ENCODE results near the gene ARHGAP24. TPM values are rescaled to one million over a fixed set of nuclear protein-coding genes. Genes with fewer than 3 reads are reported as not detected.

The ARHGAP24 gene
- total RNA-seq, 1 donor from 2014 or later: not detected

- no peaks in the 10 kb centered on the region for H3K9me3 Mint-ChIP-seq
- H3K4me1 Mint-ChIP-seq (ENCODE audit: low read depth): no peaks in the 10 kb centered on the region
- no peaks in the 10 kb centered on the region for H3K27me3 Mint-ChIP-seq (ENCODE audit: insufficient read depth)
- intact Hi-C loops (cut with micrococcal nuclease): no loop called here
- no peak for DNase-seq (ENCODE audit: low spot score)
- no peak overlapping the region for H3K4me3 Mint-ChIP-seq
- H3K27ac Mint-ChIP-seq: no peak overlapping the region
- H3K36me3 Mint-ChIP-seq (ENCODE audit: low read depth): no peaks in the 10 kb centered on the region
Observed at GRCh38 chr4:85457752-85458467, 17.0 kb upstream of the ARHGAP24 start.

GRCh38 chr4:85459736-85460135, 15.2 kb upstream of the ARHGAP24 start:
- intact Hi-C loops (cut with micrococcal nuclease): no loop called here
- Mint-ChIP-seq H3K27ac (no peak overlapping the region), H3K36me3 (ENCODE audit: low read depth) (no peaks in the 10 kb centered on the region), H3K4me1 (ENCODE audit: low read depth) (no peaks in the 10 kb centered on the region), H3K27me3 (ENCODE audit: insufficient read depth) (no peaks in the 10 kb centered on the region), H3K4me3 (no peak overlapping the region), H3K9me3 (no peaks in the 10 kb centered on the region)
- no peak for DNase-seq (ENCODE audit: low spot score)

- H3K4me1 Mint-ChIP-seq (ENCODE audit: low read depth): peaks cover 5% of the 10 kb centered on the region
- H3K9me3 Mint-ChIP-seq: no peaks in the 10 kb centered on the region
- peaks cover 15% of the 10 kb centered on the region for H3K27me3 Mint-ChIP-seq (ENCODE audit: insufficient read depth)
- no peak overlapping the region for H3K27ac Mint-ChIP-seq
- H3K36me3 Mint-ChIP-seq (ENCODE audit: low read depth): no peaks in the 10 kb centered on the region
- no peak overlapping the region for H3K4me3 Mint-ChIP-seq
- intact Hi-C loops (cut with micrococcal nuclease): no loop called here
- DNase-seq (ENCODE audit: low spot score): no peak
Observed at GRCh38 chr4:85474356-85474755, 594 bp upstream of the ARHGAP24 start.

GRCh38 chr4:85475631-85476233, 782 bp downstream of the ARHGAP24 start:
- H3K4me1 Mint-ChIP-seq (ENCODE audit: low read depth): peaks cover 5% of the 10 kb centered on the region

GRCh38 chr4:85476381-85476780, 1.4 kb downstream of the ARHGAP24 start:
- peaks cover 15% of the 10 kb centered on the region for H3K27me3 Mint-ChIP-seq (ENCODE audit: insufficient read depth)
- H3K27ac Mint-ChIP-seq: no peak overlapping the region
- DNase-seq (ENCODE audit: low spot score): no peak
- intact Hi-C loops (cut with micrococcal nuclease): no loop called here
- H3K4me3 Mint-ChIP-seq: no peak overlapping the region
- H3K36me3 Mint-ChIP-seq (ENCODE audit: low read depth): no peaks in the 10 kb centered on the region
- no peaks in the 10 kb centered on the region for H3K9me3 Mint-ChIP-seq
- H3K4me1 Mint-ChIP-seq (ENCODE audit: low read depth): peaks cover 5% of the 10 kb centered on the region

More at GRCh38 chr4:85475631-85476233, 782 bp downstream of the ARHGAP24 start:
- Mint-ChIP-seq H3K27me3 (ENCODE audit: insufficient read depth) (peaks cover 15% of the 10 kb centered on the region), H3K4me3 (no peak overlapping the region), H3K9me3 (no peaks in the 10 kb centered on the region), H3K36me3 (ENCODE audit: low read depth) (no peaks in the 10 kb centered on the region), H3K27ac (no peak overlapping the region)
- intact Hi-C loops (cut with micrococcal nuclease): no loop called here
- DNase-seq (ENCODE audit: low spot score): no peak

- Mint-ChIP-seq H3K27ac (no peak overlapping the region), H3K27me3 (ENCODE audit: insufficient read depth) (peaks cover 13% of the 10 kb centered on the region), H3K36me3 (ENCODE audit: low read depth) (no peaks in the 10 kb centered on the region), H3K4me3 (no peak overlapping the region), H3K9me3 (no peaks in the 10 kb centered on the region), H3K4me1 (ENCODE audit: low read depth) (peaks cover 5% of the 10 kb centered on the region)
- intact Hi-C loops (cut with micrococcal nuclease): no loop called here
- DNase-seq (ENCODE audit: low spot score): no peak
Observed at GRCh38 chr4:85477534-85477933, 2.6 kb downstream of the ARHGAP24 start.

GRCh38 chr4:85478576-85478975, 3.6 kb downstream of the ARHGAP24 start:
- H3K36me3 Mint-ChIP-seq (ENCODE audit: low read depth): no peaks in the 10 kb centered on the region
- no peak overlapping the region for H3K27ac Mint-ChIP-seq
- no peak for DNase-seq (ENCODE audit: low spot score)
- no peak overlapping the region for H3K4me3 Mint-ChIP-seq
- H3K9me3 Mint-ChIP-seq: no peaks in the 10 kb centered on the region
- peaks cover 5% of the 10 kb centered on the region for H3K4me1 Mint-ChIP-seq (ENCODE audit: low read depth)
- H3K27me3 Mint-ChIP-seq (ENCODE audit: insufficient read depth): peaks cover 13% of the 10 kb centered on the region
- intact Hi-C loops (cut with micrococcal nuclease): no loop called here

GRCh38 chr4:85482010-85482738, 7.2 kb downstream of the ARHGAP24 start:
- Mint-ChIP-seq H3K4me1 (ENCODE audit: low read depth) (no peaks in the 10 kb centered on the region), H3K27ac (no peak overlapping the region), H3K27me3 (ENCODE audit: insufficient read depth) (no peaks in the 10 kb centered on the region), H3K36me3 (ENCODE audit: low read depth) (no peaks in the 10 kb centered on the region), H3K4me3 (no peak overlapping the region), H3K9me3 (no peaks in the 10 kb centered on the region)
- no peak for DNase-seq (ENCODE audit: low spot score)
- intact Hi-C loops (cut with micrococcal nuclease): no loop called here

- intact Hi-C loops (cut with micrococcal nuclease): no loop called here
- Mint-ChIP-seq H3K4me1 (ENCODE audit: low read depth) (no peaks in the 10 kb centered on the region), H3K27me3 (ENCODE audit: insufficient read depth) (no peaks in the 10 kb centered on the region), H3K9me3 (no peaks in the 10 kb centered on the region), H3K36me3 (ENCODE audit: low read depth) (no peaks in the 10 kb centered on the region), H3K27ac (no peak overlapping the region), H3K4me3 (no peak overlapping the region)
- no peak for DNase-seq (ENCODE audit: low spot score)
Observed at GRCh38 chr4:85486425-85487086, 11.6 kb downstream of the ARHGAP24 start.

GRCh38 chr4:85488416-85488815, 13.5 kb downstream of the ARHGAP24 start:
- H3K36me3 Mint-ChIP-seq (ENCODE audit: low read depth): no peaks in the 10 kb centered on the region
- H3K27ac Mint-ChIP-seq: no peak overlapping the region
- intact Hi-C loops (cut with micrococcal nuclease): no loop called here
- no peaks in the 10 kb centered on the region for H3K27me3 Mint-ChIP-seq (ENCODE audit: insufficient read depth)
- no peak overlapping the region for H3K4me3 Mint-ChIP-seq
- no peaks in the 10 kb centered on the region for H3K9me3 Mint-ChIP-seq
- H3K4me1 Mint-ChIP-seq (ENCODE audit: low read depth): no peaks in the 10 kb centered on the region
- no peak for DNase-seq (ENCODE audit: low spot score)

- intact Hi-C loops (cut with micrococcal nuclease): no loop called here
- no peaks in the 10 kb centered on the region for H3K4me1 Mint-ChIP-seq (ENCODE audit: low read depth)
Observed at GRCh38 chr4:85489273-85489981, 14.5 kb downstream of the ARHGAP24 start.

GRCh38 chr4:85491527-85491926, 16.6 kb downstream of the ARHGAP24 start:
- H3K27me3 Mint-ChIP-seq (ENCODE audit: insufficient read depth): no peaks in the 10 kb centered on the region
- H3K27ac Mint-ChIP-seq: no peak overlapping the region
- no peaks in the 10 kb centered on the region for H3K9me3 Mint-ChIP-seq
- no peaks in the 10 kb centered on the region for H3K4me1 Mint-ChIP-seq (ENCODE audit: low read depth)
- no peaks in the 10 kb centered on the region for H3K36me3 Mint-ChIP-seq (ENCODE audit: low read depth)
- DNase-seq (ENCODE audit: low spot score): no peak
- intact Hi-C loops (cut with micrococcal nuclease): no loop called here
- H3K4me3 Mint-ChIP-seq: no peak overlapping the region

More at GRCh38 chr4:85489273-85489981, 14.5 kb downstream of the ARHGAP24 start:
- Mint-ChIP-seq H3K27ac (no peak overlapping the region), H3K4me3 (no peak overlapping the region), H3K9me3 (no peaks in the 10 kb centered on the region), H3K36me3 (ENCODE audit: low read depth) (no peaks in the 10 kb centered on the region), H3K27me3 (ENCODE audit: insufficient read depth) (no peaks in the 10 kb centered on the region)
- DNase-seq (ENCODE audit: low spot score): no peak
